GM19023 (cell line): ENCODE measurements around the gene ERF.

ENCODE experiments used
- ATAC-seq: cut with Tn5 transposase; IDR thresholded peaks from one replicate; pipeline ENCODE4 v1.9.1; 2021; ENCODE audit warnings: mild to moderate bottlenecking, moderate library complexity; ENCODE audit not compliant: unreplicated experiment

The ERF gene

DNA sequence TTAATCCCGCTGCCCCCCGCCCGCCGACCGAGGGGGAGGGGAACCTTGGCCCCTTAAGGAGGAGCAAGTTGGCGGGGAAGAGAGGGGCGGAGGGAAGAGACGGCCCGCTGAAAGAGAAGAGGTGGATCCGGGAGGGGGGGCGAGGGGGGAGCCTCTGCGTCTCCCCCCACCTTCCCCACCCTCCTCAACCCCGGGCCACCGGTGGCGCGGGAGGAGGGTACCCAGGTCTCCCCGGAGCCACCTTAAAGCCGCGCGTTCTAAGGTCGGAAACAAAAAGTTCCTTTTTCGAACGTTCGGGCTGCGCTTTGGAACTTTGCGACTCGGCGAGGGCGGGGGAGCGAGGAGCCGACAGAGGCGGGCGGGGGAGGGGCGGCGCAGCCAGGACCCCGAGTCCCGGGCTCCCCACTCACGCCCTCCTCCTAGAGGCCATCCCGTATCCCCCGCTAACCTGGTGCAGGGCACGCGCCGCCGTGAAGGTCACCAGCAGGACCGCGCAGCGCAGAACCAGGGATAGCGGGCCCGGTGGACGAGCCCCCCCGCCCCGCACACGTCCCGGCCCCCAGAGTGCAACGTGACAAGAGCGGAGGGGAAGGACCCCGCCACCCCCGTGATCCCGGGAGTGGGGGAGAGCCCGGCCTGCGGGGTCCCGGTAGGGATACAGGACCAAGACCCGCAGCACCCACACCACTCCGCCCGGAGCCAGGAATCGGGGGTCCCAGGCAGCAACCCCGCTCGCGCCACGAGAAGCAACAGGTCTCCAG, 659 bp downstream of the ERF start:
- peak; percentile 37 for ATAC-seq

DNA sequence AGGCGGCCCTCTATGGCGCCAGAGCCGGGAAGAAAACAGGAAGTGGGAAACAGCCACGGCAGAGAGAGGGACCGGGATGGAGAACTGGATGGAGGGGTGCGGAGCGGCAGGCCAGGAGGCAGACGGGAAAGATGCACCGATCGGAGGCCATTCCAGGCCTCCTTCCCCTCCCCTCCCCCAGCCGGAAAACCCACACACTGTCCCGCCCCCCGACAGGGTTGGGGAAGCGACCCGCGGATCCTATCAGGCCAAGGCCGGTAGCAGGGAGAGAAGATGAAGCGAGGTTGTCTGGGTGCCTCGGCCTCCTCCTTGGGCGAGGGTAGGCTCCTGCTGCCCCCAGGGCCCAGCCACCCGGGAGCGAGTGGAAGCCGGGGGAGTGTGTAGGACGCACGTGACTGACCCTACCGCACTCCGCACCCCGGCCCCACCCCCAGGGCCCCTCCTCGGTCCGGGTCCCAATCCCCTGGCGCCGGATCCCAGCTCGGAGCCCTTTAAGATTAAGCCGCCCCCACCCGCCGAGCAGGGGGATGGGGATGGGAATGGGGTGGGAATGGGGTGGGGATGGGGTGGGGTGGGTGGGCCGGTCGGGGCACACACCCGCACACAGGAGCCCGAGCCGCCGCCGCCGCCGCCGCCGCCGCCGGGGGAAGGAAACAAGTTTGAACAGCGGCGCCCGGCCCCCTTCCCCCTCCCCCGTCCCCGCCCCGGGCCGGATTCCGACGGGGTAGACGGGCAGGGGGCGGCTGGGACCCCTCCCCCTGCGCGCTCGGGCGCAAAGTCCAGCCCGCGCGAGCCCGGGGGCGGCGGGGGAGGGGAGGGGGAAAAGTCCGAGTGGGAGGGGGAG, 1.5 kb downstream of the ERF start:
- ATAC-seq: peak; percentile 24

DNA sequence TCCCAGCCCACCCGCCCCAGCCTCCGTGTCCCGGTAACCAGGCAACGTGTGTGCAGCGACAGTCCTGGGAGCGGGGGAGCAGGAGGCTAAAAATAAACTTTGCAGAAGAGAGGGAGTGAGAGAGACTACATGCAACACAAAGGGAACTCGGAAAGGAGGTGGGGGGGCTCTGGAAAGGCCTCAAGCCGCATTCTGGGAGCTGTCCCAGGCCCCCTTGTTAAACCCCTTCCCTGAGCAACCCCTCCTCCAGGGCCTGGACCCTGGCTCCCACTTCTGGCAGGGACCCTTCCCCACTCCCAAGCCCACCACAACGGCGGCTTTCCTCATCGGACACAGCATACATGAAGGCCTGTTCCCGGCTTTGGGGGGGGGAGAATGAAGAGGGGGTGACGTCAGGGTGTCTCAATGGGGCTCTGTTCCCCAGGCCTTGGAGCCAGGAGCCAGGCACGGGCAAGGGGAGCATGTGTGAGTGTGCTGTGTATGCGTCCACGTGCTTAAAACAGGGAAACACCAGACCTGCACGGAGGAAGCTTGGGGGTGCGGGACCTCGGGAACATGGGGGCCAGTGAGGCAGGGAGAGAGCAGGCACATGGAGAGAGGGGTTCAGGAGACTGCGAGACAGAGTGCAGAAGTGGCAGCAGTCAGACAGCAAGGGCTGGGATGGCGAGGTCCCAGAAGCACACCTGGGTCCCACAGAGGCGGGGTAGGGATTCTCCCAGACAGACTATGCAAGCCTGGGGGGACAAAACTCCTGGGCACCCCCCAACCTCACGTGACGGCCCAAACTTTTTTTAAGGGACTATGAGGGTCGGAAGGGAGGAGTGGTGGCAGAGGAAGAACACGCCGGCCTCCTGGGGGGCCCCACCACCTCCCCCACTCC, 2.3 kb downstream of the ERF start:
- no peak for ATAC-seq

DNA sequence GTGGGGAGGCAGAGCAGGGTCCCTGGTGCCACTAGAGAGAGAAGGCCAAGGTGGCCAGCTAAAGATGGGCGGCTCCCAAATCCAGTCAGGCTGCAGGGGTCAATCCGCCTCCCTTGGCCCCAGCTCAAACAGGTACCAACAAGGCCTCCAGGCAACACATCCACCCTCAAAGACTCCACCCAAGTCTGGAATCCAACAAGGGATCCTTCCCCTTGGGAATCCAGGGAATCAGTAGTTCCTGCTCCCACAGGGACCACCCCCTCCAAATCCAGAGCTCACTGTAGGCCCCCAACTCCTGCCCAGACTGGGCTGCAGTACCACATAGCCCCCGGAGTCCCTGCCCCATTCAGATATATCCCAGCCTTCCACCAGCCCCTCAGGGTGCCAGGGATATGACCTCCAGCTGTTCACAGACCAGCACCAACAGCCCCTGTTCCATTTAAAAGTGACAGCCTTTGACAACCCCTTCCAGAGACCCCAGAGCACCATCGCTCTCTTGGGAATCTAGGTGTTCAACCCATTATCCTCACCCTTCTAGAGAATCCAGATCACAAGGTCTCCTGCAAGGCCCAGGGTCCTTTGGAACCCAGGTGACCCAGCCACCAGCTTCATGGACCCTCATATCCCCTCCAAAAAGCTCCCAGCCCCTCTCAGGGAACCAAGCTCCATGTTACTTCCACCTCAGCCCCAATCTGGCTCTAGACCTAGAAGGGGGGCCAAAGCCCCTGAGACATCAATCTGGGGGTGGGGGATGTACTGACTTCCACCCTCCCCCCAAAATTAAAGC, 3.2 kb downstream of the ERF start:
- no peak for ATAC-seq

DNA sequence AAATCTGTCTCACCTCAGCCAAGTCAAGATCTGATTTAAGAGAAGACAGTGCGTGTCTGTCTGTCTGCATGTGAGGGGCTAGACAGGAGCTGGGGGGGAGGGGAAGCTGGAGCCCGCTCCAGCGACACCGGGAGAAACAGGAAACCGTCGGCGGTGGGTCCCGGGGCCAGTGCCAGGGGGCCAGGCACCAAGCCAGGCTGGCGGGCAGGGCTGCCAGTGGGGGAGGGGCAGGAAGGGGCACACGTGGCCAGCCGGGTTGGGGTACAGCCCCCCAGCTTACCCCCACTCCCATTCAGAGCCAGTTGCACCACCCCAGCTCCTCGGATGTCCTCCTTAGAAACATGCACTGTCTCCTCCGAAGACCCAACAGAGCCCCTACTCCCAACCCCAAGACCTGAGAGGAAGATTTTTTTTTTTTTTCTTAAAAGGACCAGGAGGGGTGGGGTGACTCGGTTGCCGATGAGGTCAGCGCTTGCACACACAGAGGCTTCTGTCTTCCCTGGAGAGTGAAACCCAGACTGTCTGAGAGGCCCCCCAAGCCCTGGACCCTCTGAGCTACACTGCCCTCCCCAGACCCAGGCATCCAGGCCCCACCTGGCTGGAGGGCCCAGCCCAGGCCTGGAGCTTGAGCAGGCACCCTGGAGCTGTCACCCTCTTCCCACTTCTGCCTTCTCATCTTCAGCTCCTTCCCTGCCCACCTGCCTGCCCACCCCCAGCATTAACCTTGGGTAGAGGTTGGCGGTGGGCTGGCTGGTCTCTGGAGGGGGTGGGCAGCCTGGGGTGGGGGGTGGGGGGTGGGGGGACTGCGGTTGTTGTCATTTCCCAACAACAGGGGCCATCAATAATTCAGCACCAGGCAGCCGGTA, 4.0 kb downstream of the ERF start:
- no peak for ATAC-seq

DNA sequence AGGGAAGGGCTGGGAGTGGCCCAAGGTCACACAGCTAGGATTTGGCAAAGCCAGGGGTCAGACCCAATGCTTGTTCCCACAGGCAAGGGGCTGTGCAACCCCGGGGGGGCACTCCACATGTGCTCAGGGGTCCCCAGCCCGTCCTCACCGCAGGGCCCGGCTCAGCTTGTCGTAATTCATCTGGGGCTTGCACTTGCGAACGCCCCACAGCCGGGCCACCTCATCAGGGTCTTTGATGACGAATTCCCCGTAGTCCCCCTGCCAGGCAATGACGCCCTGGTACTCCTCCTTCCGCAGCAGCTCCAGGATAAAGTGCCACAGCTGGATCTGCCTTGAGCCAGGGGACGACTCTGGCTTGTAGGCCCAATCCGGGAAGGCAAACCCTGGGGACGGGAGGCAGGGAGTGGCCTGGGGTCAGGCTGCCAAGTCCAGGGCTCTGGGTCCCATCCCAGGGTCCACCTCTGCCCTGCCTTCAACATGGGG, 4.7 kb downstream of the ERF start:
- no peak for ATAC-seq

DNA sequence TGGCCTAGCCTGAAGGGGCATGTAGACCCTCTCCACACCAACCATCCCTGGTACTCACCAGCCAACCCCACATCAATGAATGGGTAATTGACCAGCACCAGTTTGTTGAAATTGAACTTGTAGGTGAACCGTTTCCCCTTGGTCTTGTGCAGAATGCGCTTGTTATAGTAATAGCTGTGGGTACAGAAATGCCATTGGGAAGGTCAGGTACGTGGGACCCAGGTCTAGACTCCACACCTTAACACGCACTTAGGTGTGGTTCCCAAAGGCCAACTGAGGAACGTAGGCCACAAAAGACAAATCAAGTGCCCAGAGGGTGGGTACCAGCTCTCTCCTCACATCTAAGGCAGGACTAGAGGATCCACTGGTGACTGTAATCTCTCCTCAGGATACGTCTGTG, 5.2 kb downstream of the ERF start:
- ATAC-seq: no peak

DNA sequence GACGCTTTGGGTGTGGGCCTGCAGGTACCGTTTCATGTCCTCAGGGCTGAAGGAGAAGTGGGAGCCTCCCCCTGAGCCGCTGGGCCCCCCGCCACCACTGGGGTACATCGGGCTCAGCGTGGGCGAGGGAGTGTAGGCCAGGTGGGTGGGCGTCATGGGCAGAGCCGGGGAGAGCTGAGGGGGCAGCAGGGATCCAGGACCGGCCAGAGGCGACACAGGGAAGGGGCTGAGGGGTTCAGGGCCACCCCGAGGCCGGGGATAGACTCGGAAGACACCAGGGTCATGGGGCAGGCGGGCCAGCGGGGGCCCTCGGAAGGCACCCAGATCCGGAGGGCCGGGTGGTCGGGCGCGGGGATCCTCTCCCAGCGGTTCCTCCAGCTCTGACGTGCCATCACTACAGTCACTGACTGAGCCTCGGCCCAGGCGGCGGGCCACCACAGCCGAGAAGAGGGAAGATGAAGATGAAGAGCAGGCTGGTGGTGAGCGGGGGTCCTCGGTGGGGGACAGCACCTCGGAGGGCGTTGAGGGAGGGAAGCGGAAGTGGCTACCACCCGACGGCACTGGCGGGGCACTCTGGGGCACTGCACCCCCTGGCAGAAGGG, 5.7 kb downstream of the ERF start:
- no peak for ATAC-seq

DNA sequence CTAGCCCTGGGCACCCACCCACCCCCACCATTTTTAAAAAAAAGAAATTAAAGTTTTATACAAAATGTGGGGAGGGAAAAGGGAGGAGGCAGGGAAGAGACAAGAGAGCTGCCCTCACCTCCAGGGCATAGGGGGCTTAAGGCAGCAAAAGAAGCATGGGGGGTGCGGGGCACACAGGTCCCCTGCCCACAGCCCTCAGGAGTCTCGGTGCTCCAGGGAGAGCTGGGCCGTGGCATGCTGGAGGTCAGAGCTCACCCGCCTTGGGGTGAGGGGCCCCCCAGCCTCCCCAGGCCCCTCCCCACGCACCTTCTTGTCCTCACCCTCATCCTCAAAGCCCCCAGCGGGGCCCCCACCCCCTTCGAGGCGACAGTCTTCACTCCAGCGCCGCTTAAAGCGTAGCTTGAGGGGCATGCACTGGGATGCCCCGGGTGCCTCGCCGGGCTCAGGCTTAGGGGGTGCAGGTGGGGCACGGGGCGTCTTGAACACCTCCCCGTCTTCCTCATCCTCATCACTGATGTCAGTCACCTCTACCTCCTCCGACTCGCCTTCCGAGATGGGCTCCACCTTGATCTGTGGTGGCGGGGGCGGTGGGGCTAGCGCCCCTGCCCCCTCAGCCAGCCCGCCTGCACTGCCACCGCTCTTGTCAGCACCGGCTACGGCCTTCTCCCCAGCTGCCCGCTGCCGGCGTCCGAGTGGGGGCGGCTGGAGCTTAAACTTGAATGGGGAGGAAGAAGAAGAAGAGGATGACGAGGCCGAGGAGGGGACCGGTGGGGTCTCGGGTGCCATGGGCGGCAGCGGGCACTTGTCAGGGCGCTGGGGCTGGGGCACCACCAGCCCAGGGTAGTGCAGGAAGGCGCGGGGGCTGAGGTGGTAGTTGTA, 6.4 kb downstream of the ERF start:
- no peak for ATAC-seq

DNA sequence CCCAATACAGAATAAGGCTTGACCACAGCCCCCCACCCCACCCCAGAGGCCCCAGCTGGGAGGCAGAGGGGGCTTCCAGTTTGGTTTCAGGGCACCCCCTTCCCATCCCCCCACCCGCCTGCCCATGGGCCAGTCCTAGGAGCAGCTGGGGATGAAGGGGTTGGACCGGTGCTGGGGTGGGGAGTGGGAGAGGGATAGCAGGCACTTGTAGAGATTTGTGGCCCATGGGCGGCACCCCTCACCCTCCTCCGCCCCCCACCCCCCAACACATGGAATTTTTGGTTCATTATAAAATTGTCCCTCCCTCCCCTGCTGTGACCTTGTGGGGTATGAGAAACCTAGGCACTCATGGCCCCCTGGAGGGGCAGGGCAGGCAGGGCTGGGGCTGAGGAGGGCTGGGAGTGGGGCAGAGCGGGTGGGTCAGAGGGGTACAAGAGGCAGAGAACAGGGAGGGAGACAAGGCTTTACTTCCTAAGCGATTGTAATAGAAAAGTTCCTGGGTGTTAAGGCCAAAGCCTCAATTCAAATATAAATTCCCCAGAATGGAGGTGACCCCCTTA, 7.2 kb downstream of the ERF start:
- no peak for ATAC-seq

DNA sequence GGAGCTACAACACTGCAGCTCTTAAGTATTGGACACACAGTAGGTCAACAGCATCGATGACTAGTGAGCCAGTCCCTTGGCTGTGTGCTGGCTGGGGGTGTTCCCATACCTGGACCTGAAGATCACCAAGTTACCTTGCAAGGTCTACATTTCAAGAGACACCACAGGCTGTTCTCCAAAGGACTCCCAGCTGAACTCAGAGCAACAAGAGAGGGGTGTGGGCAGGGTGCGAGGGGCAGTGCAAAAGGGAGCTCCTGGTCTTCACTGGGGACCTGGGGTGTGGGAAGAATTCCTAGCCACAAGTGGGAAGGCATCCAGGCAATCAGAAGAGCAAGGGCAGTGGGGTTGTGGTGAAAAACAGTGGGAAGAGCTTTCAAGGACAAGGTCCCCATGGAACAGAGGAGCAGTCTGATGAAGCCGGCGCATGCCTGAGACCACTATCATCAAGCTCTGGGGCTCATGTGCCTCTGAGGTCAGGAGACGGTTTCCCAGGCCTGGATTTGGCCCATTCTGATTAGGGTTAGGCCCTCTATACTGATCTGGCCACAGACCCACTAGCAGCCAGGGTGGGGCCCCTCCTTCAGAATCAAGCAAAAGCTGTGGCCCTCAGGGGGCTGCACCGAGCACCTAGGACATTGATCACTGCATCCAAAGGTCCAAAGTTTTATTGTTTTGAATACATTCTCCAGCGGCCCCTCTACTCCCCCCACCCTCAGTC, 7.8 kb downstream of the ERF start:
- no peak for ATAC-seq

DNA sequence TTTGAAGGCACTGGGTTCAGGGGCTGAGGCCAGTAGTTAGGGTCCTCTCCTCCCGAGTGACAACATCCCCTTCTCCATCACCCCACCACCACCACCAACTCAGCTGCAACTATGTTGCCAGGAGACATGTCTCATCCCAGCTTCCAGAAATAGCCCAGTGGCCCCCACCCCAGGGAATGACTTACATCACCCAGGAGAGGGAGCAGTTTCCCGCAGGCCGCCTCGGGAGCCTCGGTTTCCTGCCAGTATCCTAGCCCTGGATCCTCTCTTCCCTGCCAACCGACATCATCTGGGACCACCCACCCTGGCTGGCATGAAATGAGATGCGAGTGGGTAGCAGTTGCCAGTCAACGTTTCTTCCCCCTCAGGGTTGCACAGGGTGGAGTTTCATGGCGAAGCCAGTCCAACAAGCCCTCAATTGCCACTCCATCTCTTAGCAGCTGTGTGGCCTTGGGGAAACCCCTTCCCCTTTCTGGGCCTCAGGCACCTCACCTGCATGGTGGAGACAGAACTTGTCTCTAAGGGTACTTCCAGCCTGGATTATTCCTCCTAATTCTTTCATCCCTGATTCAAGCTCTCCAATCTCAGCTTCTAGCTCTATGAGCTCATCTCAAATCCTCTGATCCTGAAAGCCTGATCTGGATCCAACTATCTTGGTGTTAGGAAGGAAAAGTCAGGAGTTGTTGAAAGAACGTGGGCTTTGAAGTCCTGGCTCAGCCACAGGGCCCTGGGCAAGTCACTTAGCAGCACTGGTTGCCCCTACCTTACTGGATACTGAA, 8.6 kb downstream of the ERF start:
- ATAC-seq: no peak

DNA sequence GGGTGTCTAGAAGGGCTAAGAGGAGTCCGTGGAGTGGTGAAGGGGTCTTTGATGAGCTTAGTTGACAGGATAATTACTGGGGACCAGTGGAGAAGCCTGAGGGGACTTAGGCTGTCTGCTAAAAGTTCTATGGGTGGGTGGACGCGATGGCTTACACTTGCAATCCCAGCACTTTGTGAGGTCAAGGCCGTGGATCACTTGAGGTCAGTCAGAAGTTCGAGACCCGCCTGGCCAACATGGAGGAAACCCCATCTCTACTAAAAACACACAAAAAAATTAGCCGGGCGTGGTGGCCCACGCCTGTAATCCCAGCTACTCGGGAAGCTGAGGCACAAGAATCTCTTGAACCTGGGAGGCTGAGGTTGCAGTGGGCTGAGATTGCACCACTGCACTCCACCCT, 9.7 kb downstream of the ERF start:
- no peak for ATAC-seq

DNA sequence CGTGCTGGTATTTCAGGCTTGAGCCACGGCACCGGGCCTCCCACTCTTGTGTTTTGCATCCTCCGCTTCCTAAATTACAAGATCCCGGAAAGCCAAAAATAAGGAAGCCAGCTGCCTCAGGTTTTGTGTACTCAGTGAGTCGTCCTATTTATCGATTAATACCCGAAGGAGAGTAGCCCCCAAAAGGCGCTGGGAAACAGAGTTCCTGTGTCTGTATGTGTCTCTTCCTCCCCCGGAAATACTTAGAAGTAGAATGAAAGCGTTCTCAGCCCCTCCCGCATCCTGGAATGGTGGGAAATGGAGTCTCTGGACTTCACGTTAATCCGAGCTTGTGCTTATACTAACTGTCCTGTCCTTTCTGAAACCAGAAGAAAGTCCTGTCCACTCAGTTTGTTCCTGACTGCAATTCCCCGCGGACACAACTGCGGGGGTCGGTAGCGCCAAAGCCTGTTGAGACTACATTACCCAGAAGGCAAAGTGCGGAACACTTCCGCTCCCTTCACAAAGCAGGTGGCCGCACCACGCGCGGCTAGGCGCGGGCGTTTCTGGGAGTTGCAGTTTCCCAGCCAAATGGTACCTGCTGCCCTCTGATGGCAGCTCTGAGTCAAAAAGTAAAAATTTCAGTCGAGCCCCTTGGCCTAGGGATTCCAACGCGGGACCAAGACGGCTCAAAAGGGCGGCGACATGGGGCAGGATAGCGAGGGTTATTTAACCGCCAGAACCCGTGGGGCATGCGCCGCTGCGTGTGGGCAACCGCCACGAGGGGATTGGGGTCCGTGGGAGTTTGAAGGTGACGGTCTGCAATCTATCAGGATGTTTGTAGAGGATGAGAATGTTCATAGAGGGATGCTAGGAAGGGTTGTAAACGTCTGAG, 10.3 kb downstream of the ERF start:
- peak; percentile 38 for ATAC-seq
